ENCODE data around the gene RNF26.
A peak's percentile ranks its signal among the peaks of the same experiment; 100 is the strongest.

Gene RNF26

DNA sequence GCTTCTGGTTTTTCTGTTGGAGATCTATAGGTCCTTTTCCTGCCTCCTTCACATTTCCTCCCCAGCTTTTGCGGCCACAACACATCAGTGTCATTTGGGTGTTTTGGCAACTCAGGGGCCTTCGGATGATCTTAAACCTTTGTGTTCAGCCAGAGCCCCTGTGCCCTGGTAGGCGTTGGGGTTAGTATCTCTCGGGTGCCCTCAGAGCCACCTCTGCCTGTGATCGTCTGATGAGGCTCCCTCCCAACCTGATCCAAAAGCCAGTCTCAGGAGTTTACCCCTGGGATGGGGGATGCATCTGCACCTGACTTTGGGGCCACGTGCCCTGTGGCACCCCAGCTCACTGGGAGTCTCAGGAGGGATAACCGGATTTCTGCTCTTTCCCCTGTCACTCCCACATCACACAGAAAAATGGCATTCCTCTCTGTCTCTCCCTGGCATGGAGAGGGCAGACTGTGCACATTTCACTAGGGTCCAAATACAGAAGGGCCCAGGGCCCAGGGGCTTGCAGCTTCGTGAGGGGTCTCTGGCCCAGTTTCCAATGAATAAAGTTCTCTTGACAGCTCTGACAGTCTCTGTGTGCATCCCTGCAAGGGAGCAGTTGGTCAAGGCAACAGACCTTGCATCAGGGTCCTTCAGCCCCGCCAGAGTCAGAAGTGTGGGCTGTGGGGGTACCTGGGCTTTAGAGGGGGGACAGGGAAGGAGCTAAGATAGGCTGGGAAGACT is 2.6 kb downstream of the RNF26 start:
- DNase-seq = no peak

DNA sequence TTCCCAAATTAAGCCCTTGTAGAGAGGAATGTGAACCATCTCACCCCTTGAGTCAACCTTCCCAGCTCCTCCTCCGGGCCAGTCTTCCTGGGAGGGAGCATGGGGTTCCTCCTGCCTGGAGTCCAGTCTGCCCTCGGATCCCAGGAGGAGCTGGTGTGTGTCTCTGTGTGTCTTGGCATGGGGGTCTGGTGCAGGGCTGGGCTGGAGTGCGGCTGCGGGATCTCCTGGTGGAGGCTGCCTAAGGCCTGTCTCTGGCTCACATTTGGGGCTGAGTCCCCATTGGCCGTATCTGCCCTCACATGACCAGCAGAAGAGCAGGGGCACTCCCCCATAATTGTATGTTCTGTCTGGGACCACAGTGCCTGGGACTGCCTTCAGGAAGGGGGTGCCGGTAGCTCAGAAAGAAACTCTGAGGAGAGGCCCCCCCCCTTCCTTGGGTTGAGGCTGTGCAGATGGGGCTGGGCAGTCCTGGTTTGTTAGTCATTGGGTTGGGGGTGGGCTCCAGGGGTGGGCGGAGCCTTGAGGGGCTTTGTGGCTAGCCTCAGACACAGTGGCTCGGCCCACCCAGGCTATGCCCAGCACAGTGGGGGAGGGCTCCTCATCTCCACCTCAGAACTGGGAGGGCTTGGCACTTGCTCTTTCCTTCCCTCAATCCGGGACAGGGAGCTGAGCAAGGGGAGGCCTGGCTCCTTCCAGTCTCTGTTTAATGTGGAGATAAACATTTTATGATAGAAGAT is 3.4 kb downstream of the RNF26 start:
- DNase-seq = no peak

DNA sequence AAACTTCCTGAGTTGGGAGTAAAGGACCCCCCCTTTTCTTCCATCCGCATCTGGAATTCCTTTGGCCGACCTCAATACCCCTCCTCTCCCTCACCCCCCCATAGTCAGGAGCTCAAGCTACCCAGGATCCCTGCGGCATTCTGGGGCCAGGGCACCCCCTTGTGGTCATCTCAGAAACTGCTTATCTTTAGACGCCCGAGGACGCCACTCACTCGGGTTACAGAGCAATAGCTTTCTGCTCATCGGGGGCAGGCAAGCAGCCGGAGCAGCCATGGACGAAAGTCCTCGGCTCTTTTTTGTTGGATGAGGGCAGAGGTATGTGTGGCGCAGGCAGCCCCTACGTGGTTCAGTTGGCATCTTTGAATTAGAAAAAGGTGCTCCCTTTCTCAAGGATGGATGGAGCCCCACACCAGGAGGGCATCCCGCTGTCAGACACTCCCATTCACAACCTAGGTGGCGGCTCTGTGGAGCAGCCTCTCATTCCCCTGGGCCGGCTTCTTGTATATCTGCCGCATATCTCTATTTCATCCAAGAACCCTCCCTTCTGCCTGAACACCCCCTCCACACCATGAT is 4.1 kb downstream of the RNF26 start:
- peak; percentile 87 for DNase-seq

DNA sequence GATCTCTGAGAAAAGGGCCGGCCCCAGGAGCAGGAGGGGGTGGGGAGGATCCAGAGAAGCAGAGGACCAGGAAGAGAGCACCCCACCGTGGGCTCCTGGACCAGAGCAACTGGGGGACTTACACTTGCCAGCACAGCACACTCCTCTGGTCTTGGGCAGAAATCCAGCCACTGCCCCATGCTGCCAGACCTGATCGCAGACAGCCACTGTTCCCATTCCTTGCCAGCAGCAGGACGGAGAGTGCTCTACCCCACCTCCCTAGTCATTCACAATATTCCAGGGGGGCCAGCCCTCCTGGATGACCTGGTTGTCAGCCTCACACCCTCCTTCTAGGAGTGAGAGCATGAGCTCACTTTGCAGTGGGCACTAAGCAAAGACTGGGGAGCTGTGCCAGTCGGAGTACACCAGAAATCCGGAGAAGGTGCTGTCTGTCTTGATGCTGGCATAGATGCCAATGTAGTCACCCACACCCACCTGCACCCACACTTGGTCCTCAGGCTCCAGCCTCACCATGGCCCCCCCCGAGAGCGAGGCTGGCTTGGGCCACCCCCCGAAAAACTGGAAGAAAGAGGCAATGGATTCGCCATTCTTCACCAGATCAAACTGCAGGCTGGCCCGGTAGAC is 4.8 kb downstream of the RNF26 start:
- DNase-seq = no peak

DNA sequence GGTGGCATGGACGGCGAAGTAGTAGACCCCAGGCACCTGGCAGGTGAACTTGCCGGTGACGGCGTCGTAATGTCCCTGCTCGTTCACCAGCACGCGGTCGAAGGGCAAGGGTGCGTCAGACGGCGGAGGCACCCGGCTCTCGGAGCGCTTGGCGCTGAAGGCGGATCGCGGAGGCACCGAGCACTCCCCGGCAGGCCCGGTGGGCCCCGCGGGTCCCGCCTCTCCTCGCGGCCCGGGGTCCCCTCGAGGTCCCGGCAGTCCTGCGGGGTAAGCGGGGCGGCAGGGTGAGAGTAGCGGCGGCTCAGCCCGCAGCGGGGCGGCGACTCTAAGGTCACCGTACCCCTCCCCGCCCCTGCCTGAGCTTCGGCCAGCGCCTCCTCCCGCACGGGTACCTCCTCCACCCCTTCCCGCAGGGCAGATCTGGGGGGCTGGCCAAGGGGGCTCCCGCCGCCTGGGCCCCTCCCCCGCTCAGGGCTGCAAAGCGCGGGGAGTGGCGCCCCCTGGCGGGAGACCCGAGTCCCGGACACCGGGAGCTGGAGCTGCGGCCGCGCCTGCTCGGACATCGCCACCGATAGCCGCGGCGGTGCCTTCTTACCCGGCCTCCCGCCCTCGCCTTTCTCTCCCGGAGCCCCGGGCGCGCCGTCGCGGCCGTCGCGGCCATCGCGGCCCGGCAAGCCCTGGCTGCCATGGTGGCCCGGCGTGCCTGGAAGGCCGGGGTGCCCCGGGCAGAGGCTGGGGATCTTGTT is 5.4 kb downstream of the RNF26 start:
- DNase-seq = peak; percentile 79

DNA sequence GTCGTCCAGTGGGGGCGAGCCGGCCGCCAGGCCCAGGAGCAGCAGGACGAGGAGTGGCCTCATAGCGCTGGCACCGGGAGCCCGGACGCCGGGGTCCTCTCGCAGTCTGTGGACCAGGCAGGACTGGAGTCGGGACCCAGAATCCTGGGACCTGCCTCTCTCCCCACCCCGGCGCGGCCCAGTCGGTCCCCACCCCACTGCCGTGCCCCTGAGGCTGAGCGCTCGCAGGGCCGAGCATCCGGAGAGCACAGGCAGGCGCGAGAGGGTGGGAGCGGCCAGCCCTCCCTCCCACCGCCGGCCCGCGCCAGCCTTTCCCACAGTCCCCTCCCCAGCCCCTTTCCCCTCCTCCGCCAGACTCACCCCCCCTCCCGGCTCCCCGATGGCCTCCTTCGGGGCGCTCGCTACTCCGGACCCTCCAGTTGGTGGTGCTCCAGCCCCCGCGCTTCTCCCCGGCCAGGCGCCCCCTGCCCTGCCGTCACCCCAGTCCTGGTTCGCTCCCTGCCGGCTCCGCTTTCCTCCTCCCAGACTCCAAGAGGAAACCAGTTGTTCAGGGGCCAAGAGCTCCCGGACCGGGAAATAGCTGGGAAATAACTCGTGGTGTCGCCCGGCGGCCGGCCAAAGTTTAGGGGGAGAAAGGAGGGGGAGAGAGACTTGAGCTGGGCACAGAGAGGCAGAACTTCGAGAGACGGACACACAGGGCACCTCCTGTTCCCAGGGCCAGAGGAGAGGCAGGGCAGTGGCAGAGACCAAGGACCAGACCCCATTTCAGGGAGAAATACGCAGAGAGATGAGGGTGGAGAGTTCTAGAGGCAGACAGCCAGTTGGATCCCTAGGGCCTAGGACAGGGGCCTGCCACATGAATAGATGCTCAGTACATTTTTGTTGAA is 6.3 kb downstream of the RNF26 start, which contains the start of gene C1QTNF5:
TSS of gene C1QTNF5 (minus strand) at position 549 of the 887 bp plus-strand sequence. CDS start at position 63, 486 bp downstream.
- no peak for DNase-seq

DNA sequence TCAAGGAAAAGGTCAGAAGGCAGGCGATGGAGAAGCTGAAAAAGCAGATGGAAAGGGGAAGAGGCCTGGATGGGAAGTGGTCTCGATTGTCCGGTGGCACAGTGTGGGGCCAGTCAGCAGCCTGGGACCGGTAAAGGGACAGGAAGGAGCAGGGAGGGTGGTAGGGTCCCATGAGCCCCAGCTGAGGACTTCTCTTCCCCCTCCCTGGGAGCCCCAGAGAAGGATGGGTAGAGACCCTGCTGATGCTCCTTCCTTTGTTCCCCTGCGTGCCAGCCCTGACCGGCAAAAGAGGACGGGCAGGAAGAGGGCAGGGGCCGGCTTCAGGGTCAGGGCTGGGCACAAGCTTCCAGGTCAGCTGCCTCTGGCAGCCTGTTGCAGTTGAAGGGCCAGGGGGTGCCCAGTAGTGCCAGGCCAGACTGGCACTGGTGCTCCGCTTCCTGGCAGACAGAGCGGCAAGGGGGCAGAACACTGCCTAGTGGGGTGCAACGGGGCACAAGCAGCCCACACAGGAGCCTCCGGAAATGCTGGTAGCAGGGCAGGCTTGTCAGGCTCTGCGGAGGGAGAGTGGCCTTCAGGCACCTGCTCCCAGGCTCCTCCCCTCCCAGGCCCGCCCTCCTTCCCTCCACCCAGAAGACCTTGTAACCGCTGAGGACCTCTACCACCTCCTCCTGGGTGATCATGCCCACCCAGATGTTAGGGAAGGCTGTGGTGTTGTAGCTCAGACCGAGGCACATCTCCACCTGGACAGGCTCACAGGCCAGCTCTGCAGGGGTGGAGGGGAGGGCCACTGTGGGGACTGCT is 7.1 kb downstream of the RNF26 start:
- no peak for DNase-seq

DNA sequence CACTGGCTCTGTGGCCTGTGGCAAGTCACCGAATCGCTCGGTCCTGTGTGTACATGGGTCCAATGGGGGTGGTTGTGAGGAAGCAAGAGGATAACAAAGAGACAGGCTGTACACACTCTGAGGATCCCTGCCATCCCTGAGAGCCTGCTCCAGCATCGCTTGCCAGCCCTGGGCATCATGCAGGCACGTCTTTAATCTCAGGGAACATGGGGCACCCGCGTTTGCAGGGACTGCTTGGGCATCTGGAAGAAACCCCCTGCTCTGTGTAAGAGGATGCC is 7.6 kb downstream of the RNF26 start:
- no peak for DNase-seq

DNA sequence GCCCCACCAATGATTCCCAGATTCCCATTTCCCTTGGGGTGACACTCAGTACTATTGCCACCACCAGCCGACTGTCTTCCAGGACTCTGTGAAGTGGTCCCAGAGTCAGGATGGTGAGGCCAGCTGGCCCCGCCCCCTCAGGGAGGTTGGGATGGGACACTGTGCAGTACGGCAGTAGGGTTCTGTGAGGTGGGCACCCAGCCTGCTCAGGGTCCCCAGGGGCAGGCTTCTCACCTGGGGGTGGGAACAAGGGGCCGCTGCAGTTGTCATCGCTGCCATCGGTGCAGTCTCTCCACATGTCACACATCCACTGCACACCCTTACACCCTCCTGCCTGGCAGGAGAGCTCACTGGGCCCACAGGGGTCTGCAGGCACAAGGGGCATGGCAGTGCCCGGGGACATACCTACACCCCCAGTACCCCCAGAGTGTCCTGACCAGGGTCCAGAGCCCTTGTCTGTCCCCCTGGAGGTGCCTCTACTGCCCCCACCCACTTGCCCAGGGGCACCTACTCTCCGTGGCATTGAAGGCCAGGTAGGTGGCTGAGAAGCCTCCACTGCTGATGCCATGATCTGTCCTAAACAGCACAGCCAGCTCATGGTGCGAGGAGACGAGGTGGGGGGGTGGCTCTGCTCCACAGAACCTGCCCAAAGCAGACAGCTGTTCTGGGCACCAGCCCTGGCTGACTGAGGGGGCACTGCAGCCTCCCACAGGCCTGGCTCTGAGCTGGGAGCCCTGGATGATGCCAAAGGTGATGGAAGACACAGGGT is 8.2 kb downstream of the RNF26 start:
- DNase-seq = no peak

DNA sequence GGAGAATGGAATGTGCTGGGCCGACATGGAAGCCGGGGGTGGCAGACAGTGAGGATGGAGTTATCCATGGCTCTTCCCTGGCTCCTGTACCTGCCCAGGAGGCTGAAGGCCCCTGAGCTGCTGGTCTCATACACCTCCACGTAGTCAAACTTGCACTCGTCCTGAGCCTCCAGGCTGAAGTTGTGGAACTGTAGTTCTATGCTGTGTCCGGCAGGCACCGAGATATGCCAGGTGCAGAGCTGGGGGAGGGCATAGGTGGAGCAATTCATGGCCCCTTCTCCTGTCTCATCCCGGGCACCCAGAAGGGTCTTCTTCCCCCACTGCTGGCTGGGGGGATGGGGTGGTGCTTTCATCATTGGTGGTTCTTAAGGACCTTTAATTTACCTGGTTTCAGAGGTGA is 9.4 kb downstream of the RNF26 start:
- DNase-seq = no peak

DNA sequence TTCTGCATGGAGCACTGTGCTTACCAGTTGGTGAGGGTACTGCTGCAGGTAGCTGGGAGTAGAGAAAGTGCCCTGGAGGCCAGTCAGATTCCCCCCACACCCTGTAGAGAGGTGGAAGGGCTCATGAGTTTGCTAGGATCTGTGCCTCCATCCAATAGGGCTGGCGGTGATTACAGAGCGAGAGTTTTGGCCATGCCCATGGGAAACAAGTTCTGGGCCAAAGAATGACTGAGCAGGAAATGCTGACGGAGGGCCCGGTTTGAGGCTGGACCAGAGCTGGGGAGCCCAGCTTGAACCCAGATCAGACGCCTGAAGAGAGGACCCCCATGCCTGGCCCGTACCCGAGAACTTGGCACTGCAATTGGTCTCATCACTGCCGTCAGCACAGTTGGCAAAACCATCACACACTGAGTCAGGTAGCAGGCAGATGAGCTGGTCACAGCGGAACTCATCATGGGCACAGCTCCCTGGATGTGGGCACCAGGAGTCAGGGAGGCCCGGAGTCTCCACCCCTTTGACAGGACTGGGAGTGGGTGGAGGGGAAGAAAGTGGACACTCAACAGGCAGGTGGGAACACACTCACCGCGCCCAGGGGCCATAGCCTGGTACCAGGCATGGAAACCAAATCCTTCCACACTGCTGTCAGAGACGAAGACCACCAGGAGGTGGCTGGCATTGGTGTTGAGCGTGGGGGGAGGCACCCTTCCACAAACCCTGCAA is 10.1 kb downstream of the RNF26 start:
- no peak for DNase-seq

DNA sequence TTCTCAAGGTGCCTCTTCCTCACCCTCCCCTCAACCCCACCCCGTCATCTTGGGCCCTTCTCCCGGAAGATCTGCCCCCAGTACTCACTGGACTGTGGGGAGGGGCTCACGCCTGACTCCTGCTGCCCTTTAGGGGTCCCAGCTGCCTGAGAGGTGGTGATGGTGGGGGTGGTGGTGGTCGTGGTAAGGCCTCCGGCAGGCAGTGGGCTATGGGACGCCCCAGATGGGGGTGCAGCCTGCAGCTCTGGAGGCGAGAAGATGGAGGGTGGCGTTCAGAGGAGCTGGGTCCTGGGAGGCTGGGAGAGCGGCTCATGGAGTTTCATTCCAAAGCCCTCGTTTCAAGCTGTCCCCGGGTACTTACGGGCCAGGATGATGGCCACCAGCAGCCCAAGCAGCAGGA is 11.4 kb downstream of the RNF26 start:
- DNase-seq = no peak

DNA sequence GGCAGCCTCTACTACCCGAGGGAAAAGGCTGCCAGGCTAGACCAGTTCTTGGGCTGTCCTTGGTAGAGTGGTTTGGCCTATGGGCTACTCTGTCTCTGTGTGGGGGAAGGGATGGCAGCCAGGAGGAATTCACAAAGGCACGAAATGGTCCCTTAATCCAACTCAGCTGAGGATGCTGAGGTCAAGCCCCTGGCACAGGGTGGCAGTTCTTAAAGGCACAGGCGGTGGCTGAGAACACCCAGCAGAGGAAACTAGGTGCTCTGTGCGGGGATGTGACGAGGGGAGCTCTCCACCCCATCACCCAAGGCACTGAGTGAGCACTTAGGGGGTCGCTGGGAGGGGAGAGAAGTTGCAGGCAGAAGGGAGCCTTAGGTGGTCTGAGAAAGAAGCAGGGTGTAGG is 12.3 kb downstream of the RNF26 start, which contains the start of gene MFRP:
TSS of gene MFRP (minus strand) at position 101 of the 400 bp plus-strand sequence. CDS start 192 bp downstream, outside the sequence.
- DNase-seq = no peak

DNA sequence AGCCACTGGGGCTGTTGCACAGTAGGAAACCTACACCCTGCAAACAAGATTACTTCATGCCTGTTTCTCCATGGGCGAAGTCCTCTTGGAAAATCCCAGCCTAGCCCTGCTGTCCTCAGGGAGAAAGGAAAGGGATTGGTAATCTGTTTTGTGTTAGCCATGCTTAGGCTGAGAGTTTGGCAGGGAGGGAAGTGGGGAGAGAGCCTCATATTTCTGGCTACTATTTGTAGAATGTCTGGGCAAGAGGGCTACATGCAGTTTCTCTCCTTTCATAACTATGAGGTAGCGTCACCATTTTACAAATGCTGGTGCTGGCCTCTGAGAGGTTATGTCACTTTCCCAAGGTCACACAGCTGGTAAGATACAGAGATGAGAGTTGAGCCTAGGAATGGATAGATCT is 12.9 kb downstream of the RNF26 start:
- DNase-seq = no peak

DNA sequence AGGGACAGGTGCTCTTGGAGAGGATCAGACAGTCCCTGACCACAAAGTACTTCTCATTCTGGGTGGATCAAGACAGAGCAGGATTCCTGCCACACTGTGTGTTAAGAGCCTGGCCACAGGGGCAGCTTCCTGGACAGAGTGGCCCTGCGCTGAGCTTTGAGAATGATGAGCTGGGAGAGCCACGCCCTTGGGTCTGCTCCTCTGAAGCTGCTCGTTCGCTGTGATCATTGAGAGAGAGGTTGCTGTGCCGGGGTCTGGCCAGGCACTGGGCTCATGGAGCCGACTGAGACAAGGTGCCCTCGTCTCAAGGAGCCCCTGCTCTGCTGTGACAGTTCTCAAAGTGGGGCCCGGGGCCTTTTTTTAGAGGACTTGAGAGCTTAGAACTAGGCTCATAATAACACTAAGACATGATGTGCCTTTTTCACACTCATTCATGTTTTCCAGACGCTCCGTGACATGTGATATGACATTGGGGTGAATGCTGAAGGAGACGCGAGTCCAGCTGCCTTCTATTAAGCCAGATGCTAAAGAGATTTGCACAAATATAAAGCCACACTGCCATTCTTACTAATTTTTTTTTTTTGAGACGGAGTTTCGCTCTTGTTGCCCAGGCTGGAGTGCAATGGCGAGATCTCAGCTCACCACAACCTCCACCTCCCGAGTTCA is 13.7 kb downstream of the RNF26 start:
- DNase-seq = no peak

DNA sequence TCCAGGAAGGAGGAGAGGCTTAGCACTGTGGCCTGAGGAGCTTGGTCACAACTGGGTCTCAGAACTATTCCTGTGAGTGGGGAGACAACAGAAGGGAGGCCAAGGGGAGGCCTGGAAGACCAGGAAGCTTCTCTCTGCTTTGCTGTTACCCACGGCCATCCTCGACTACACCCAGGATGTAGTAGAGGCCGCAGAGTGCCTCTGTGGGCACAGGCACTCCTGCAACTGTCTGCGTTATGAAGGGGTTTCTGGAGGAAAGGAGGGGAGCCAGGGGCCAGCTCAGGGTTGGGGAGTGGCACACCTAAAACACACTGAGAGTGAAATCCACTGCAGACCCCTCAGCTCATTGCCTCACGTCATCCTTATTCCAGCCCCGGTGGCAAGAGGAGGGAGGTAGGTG is 16.0 kb downstream of the RNF26 start:
- no peak for DNase-seq

DNA sequence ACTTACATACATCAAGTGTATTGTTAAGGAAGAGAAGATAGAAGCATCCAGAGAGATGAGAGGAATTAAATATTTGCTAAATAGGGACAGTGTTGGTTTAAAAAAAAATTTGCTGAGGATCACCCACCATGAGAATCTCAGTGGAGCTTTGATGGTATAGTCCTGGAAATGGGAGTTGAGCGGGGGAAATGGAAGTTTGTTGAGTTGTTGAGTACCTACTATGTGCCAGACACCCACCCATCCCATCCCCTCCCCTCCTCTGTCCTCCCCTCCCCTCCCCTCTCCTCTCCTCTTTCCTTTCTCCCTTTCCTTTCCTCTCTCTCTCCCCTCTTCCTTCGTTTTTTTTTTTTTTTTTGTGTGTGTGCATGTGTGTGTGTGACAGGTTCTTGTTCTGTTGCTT is 16.9 kb downstream of the RNF26 start:
- DNase-seq = no peak

DNA sequence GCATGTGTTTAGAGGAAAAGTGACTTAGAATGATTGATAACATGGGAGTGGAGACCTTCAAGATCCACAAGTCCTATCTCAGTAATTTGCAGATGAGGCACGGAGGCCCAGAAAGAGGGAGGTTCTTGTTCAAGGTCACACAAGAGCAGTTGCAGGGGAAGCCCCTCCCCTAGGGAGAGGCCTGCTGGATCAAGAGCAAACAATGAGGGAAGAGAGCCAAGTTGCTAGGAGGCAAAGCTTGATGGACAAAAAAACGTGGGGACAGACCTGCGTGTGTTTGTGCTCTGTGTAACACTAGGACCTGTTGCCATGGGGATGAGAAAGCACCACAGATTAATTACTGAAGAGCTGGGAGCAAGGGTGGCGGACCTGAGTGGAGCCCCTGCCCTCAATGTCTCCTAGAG is 18.5 kb downstream of the RNF26 start:
- peak; percentile 66 for DNase-seq
